ENCODE measurements around the gene TTC3. TPM values are rescaled to one million over a fixed set of nuclear protein-coding genes. Genes with fewer than 3 reads are reported as not detected.

The TTC3 gene
- polyA plus RNA-seq, 1 donor from 2014 or later = 332 TPM

- Histone ChIP-seq H3K9me2 (ENCODE audit: insufficient read depth, low read length) (no peaks in the 10 kb centered on the region), H3F3A (ENCODE audit: insufficient read depth, low read length, poor library complexity, severe bottlenecking) (peaks cover 11% of the 10 kb centered on the region), H3K4me2 (ENCODE audit: low read length) (peak overlapping the region; percentile 72), H3K27me3 (ENCODE audit: insufficient read depth, low read depth, low read length) (no peaks in the 10 kb centered on the region), H3K4me3 (ENCODE audit: low read length) (peak overlapping the region; percentile 73), H3K27ac (ENCODE audit: low read length) (peak overlapping the region; percentile 99), H4K20me1 (ENCODE audit: insufficient read depth) (peaks cover 4% of the 10 kb centered on the region), H3K36me3 (ENCODE audit: insufficient read depth, low read length) (no peaks in the 10 kb centered on the region), H3K79me2 (replicated peaks; ENCODE audit: insufficient read depth, low read length) (peaks cover 41% of the 10 kb centered on the region), H3K9ac (ENCODE audit: low read length) (peak overlapping the region; percentile 94), H2AFZ (ENCODE audit: low read depth, low read length) (peak overlapping the region; percentile 62), H3K9me3 (ENCODE audit: low read length) (no peaks in the 10 kb centered on the region)
- peak; percentile 87 for TF ChIP-seq REST (IDR thresholded peaks at IDR 0.05; ENCODE audit: borderline replicate concordance)
- TF ChIP-seq CTCF (IDR thresholded peaks at IDR 0.05; ENCODE audit: poor library complexity, severe bottlenecking) = no peak
- peak; percentile 72 for TF ChIP-seq TAF1 (IDR thresholded peaks at IDR 0.05; ENCODE audit: low read depth)
- TF ChIP-seq EZH2 (IDR thresholded peaks at IDR 0.05; ENCODE audit: borderline replicate concordance, insufficient read depth, low read length, poor library complexity, severe bottlenecking) = no peak
- TF ChIP-seq MXI1 (conservative IDR thresholded peaks at IDR 0.05; ENCODE audit: poor library complexity, severe bottlenecking) = no peak
- no peak for TF ChIP-seq EP300 (conservative IDR thresholded peaks at IDR 0.05; ENCODE audit: poor library complexity, severe bottlenecking)
- peak; percentile 48 for TF ChIP-seq RAD21 (conservative IDR thresholded peaks at IDR 0.05)
- peak; percentile 41 for TF ChIP-seq SMC3 (conservative IDR thresholded peaks at IDR 0.05; ENCODE audit: poor library complexity)
- TF ChIP-seq POLR2AphosphoS5 (IDR thresholded peaks at IDR 0.05) = peak; percentile 79
Measured at GRCh38 chr21:37072274-37072987, 623 bp upstream of the TTC3 start.

GRCh38 chr21:37073417-37074196 is 553 bp downstream of the TTC3 start:
- H3K9me2 ChIP-seq (ENCODE audit: insufficient read depth, low read length) = no peaks in the 10 kb centered on the region
- H3K4me2 ChIP-seq (ENCODE audit: low read length) = peak overlapping the region; percentile 93
- TF ChIP-seq SMC3 (conservative IDR thresholded peaks at IDR 0.05; ENCODE audit: poor library complexity) = peak; percentile 43
- TF ChIP-seq EZH2 (IDR thresholded peaks at IDR 0.05; ENCODE audit: borderline replicate concordance, insufficient read depth, low read length, poor library complexity, severe bottlenecking) = no peak
- TF ChIP-seq TAF1 (IDR thresholded peaks at IDR 0.05; ENCODE audit: low read depth) = peak; percentile 58
- TF ChIP-seq MXI1 (conservative IDR thresholded peaks at IDR 0.05; ENCODE audit: poor library complexity, severe bottlenecking) = peak; percentile 78
- peak; percentile 45 for TF ChIP-seq RAD21 (conservative IDR thresholded peaks at IDR 0.05)
- peak; percentile 91 for TF ChIP-seq POLR2AphosphoS5 (IDR thresholded peaks at IDR 0.05)
- TF ChIP-seq REST (IDR thresholded peaks at IDR 0.05; ENCODE audit: borderline replicate concordance) = peak; percentile 41
- TF ChIP-seq EP300 (conservative IDR thresholded peaks at IDR 0.05; ENCODE audit: poor library complexity, severe bottlenecking) = peak; percentile 37
- TF ChIP-seq CTCF (IDR thresholded peaks at IDR 0.05; ENCODE audit: poor library complexity, severe bottlenecking) = peak; percentile 54
- H2AFZ ChIP-seq (ENCODE audit: low read depth, low read length) = peak overlapping the region; percentile 58
- peak overlapping the region; percentile 99 for H3K9ac ChIP-seq (ENCODE audit: low read length)
- H3K36me3 ChIP-seq (ENCODE audit: insufficient read depth, low read length) = no peaks in the 10 kb centered on the region
- no peaks in the 10 kb centered on the region for H3K9me3 ChIP-seq (ENCODE audit: low read length)
- peak overlapping the region; percentile 89 for H3K4me3 ChIP-seq (ENCODE audit: low read length)
- H3K27ac ChIP-seq (ENCODE audit: low read length) = peak overlapping the region; percentile 99
- peaks cover 11% of the 10 kb centered on the region for H3F3A ChIP-seq (ENCODE audit: insufficient read depth, low read length, poor library complexity, severe bottlenecking)
- H3K27me3 ChIP-seq (ENCODE audit: insufficient read depth, low read depth, low read length) = no peaks in the 10 kb centered on the region
- H3K79me2 ChIP-seq (replicated peaks; ENCODE audit: insufficient read depth, low read length) = peaks cover 53% of the 10 kb centered on the region
- H4K20me1 ChIP-seq (ENCODE audit: insufficient read depth) = peaks cover 4% of the 10 kb centered on the region

Data from neural cell (in vitro differentiated cells).